Fibroblast of skin of scalp (primary cell): ENCODE results near the gene FSIP1.

ENCODE experiments used
- DNase-seq: peaks from one replicate; pipeline ENCODE4 v3.0.0-alpha.2; 2013

FSIP1 gene

DNA sequence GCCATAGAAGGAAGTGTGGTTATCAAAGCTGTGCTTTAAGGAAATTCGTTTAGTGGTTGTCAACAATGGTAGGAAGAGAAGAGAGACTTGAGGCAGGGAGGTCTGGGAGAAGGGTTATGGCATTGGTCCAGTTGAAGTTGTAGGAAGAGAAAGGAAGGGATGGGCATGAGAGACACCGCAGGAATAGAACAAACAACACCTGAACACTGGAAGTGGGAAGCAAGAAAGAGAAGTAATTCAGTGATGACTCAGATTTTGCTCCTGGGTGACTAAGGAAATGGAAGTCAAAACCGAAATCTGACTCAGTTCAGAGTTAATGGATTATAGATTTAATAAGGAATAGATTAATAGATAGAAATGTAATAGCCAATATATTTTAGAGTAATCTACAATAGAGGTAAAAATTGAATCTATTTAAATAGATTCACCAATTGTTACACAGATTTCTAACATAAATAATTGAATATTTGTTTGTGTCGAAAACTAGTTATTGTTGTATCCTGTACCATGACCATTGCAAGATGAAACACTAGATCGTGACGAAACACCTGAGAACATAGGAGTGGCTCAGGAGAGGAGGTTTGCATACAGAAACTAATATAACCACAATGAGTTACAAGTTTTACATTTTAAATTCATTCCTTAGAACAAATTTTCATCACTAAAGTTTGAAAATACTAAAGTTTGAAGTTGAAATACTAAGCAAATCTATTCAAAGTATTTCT lies 165.7 kb downstream of the FSIP1 start:
- DNase-seq, result no peak

DNA sequence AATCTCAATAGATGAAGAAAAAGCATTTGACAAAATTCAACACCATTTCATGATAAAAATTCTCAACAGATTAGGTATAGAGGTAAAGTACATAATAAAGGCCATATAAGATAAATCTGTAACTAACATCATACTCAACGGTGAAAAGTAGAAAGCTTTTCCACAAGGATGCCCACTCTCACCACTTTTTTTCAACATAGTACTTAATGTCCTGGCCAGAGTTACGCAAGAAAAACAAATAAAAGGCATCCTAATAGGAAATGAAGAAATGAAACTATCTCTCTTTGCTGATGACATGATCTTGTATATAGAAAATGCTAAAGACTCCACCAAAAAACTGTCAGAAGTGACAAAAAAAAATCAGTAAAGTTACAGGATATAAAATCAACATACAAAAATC lies 168.8 kb downstream of the FSIP1 start:
- no peak for DNase-seq

DNA sequence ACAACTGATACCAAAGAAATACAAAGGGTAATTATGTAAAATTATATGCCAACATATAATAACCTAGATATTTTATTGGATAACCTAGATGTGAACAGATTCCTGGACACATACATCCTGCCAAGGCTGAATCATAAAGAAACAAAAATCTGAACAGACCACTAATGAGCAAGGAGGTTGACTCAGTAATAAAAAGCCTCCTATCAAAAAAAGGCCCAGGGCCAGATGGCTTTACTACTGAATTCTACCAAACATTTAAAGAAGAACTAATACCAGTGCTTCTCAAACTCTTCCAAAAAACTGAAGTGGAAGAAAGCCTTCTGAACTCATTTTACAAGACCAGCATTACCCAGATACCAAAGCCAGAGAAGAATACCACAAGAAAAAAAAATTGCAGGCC lies 169.4 kb downstream of the FSIP1 start:
- DNase-seq, result no peak

DNA sequence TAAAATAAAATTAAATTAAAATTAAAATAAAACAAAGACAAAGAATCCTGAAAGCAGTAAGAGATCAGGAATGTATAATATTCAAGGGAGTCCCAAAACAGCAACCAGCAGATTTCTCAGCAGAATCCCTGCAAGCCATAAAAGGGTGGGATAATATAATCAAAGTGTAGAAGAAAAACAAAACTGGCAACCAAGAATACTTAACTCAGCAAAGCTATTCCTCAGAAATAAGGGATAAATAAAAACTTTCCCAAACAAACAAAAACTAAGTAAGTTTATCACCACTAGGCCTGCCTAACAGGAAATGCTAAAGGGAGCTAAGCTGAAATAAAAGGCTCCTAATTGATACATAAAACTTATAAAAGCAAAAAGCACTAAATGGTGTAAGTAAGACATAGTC lies 172.0 kb downstream of the FSIP1 start:
- no peak for DNase-seq

DNA sequence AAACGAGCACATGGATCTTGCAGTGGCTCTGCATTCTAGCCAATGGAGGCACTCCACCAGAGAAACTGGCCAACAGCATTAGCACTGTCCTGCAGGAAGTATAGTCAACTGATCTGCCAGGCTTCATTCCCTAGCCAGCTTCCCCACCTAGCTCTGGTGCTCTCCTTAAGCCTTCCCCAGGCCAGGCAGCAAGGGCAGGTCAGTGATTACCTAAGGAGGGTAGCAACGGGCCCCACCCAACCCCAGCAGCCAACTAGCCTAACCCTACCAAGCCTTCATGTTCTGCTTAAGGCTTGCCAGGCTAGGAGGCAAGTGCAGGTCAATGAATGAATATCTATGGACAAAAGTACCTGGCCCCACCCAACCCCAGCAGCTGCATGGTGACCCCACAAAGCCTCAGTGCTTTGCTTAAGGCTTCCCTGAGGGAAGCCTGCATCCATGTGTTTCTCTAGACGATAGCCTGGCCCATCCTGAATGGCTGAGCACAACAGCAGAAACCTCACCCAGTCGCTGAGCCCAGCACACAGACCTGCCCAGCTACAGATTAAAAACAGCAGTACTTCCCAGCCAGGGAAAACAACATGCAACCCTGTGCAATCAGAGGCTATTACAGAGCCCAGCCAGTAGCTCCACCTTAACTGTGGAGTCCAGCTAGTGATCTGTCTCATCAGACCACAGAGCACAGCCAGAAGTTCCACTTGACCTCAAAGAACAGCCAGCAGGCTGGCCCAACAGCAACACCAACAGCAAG lies 173.3 kb downstream of the FSIP1 start:
- no peak for DNase-seq

DNA sequence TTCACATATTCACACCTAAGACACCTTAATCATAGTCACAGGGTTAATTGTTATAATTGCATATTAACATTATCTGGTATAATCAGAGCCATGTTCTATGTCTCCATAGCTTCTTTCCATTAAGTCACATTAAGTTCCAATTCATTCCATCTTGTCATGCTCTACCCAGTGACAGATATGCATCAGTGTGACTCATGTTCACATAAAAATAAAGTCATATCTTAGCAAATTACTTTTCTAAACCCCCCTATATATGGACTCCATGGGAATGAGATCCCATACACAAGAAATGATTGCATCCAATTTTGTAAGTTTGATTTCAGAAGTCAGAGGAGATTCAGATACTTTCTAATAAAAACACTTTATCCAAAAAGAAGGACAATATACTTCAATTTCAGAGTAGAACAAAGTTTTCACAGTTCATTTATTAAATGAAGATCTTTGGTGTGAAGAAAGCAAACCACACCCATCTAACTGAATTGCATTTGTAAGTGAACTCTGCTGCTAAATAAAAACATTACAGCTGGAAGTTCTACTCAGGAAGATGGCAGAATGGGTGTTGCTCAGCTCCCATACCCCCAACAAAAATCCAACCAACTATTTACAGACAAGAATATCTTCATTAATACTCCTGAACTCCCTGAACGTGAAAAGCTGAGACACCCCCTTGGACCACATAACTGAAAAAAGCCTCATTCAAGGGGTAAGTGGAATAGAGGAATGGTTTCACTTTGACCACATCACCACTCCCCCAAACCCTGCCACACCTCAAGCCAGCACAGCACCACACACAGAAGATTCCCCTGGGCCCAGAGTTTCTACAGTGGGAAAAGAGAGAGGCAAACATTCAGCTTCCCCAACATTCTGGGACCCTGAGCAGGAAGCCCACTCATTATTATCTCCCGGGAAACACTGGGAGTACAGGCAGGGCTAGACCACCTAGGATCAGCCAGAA lies 174.2 kb downstream of the FSIP1 start:
- no peak for DNase-seq

DNA sequence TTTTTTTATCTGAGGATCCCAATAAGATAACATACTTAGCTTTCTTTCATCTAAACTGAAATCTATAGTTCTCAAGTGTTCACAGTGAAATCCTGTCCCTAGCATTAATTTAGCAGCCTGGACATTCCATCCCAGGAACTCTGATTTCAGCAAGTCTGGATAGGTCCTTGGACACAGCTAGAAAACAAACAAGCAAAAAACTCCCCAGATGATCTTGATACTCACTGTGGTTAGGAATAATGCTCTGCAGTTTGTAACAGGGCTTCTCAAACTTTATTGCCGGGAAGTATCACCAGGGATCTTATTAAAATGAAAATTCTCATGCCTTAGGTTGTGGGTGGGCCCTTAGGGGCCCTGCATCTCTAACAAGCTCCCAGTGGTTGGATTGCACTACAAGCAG lies 177.5 kb downstream of the FSIP1 start:
- DNase-seq, result no peak

DNA sequence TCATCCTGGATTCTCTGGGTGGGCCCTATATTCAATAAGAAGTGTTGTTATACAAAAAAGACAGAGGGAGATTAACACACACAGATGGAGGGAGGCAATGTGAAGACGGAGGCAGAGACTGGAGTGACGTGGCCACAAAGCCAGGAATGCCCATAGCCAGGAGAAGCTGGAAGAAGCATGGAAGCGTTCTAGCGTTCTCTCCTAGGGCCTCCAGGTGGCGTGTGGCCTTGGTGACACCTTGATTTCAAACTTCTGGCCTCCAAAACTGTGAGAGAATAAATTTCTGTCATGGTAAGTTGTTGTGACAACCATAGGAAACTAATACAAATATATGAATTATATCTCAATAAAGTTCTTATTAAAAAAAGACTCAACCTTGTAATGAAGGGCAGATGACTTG lies 180.5 kb downstream of the FSIP1 start:
- peak; percentile 8 for DNase-seq

DNA sequence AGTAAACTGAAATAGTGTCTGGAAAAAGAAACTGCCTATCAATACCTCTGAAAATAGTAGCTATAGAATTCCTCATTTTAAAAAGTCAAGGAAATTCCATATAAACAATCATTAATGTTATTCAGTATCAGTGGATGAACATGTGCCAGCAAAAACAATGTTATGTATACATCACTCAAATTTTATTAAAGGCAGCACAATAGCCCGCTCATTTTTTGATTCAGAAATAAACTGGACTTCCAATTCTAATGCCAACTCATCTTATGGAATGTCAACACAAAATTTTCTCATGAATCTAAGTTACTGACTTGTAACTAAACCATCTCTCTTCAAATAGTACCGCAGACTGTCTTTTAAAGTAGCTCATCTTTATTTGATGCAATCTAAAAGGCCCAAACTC lies 182.8 kb downstream of the FSIP1 start:
- DNase-seq, result peak; percentile 79

DNA sequence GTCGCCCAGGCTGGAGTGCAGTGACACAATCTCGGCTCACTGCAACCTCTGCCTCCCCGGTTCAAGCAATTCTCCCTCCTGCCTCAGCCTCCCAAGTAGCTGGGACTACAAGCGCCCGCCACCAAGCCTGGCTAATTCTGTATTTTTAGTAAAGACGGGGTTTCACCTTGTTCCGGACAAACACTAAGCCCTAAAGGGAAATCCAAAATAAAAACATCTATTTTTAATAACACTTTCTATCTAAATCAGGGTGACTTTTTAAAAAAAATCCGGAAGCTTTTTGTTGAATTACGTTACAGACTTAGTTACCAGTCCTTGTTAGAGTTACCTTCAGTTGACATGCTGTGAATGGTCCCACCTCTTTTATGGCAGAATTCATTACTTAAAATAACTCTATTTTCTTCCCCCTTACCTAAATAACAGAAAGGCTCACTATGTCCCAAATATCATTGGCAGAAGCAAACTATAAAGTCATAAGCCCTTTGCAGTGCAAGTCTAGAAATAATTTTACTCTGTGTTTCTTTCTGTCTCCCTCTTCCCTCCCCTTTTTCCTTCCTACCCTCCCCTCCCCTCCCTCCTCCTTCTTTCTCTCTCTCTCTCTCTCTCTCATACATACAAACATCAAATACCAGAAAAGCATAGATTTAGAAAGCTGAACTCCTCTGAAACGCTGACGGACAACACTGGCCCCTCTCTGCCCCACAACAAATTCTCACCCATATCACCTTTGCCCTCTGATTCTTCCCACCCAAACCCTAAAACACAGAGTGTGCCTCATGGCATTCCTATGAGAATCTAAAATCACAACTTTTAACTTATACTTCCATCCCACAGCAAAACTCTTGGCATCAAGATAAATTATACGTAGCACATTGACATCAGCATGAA lies 183.4 kb downstream of the FSIP1 start:
- peak; percentile 64 for DNase-seq

DNA sequence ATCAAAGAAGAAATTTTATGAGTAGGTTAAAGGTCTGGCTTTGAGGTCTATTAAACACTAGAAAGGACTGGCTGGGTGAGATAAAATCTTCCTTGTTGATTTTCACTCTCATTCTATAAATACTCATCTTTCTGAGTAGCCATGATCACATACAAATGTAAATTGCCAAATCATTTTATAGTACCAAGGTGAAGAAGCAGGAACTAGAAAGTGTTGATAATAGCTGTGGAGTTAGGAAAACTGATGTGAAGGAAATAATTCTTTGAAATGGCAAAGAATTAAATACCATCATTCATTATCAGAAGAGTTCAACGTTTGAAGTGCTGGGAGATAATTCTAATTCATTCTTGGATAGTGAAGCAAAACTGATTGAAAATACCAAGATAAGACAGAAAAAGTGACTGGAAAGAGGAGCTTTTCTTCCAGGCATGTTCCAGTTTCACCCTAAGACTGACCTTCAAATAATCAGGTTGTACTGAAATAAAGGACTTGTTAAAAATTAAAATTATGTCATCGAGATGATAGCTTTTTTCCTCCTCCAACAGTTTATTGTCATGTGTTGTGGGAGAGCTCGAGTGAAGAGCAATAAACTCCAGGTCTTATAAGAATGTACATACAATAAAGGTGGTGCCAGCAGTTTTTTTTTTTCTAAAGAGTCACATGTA lies 184.3 kb downstream of the FSIP1 start:
- peak; percentile 81 for DNase-seq

DNA sequence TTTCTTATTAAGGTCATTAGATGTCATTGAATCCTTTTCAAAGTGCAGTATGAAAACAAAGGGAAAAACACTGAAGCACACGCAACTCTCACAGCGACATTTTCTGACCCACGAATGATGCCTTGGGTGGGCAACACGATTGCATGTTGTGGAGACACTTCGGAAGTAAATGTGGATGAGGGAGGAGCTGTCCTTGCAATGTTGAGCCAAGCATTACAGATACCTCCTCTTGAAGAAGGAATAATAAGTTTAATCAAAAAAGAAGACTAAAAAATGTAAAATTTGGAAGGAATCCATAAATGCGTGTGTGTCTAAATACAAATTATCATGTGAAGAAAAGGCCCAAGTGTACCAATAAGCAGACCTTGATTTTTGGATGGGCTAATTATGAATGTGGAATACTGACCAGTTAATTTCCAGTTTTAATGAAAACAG lies 184.9 kb downstream of the FSIP1 start:
- DNase-seq, result peak; percentile 86

DNA sequence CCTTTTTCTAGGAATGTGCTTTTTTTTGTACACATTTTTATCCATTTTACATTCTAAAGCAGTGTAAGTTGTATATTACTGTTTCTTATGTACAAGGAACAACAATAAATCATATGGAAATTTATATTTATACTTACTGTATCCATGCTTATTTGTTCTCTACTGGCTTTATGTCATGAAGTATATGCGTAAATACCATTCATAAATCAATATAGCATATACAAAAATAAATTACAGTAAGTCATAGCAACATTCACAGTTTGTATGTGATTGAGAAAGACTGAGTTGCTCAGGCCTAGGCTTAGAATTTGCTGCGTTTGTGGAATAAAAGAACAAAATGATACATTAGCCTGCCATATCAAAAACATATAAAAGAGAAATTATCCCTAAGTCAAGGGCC lies 185.3 kb downstream of the FSIP1 start:
- no peak for DNase-seq

DNA sequence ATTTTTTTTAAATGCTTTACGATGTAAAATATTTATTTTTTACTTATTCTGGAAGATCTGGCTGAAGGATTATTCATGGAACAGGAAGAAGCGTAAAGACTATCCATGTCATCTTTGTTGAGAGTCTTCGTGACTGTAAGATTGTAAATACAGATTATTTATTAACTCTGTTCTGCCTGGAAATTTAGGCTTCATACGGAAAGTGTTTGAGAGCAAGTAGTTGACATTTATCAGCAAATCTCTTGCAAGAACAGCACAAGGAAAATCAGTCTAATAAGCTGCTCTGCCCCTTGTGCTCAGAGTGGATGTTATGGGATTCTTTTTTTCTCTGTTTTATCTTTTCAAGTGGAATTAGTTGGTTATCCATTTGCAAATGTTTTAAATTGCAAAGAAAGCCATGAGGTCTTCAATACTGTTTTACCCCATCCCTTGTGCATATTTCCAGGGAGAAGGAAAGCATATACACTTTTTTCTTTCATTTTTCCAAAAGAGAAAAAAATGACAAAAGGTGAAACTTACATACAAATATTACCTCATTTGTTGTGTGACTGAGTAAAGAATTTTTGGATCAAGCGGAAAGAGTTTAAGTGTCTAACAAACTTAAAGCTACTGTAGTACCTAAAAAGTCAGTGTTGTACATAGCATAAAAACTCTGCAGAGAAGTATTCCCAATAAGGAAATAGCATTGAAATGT lies 186.1 kb downstream of the FSIP1 start:
- peak; percentile 52 for DNase-seq

DNA sequence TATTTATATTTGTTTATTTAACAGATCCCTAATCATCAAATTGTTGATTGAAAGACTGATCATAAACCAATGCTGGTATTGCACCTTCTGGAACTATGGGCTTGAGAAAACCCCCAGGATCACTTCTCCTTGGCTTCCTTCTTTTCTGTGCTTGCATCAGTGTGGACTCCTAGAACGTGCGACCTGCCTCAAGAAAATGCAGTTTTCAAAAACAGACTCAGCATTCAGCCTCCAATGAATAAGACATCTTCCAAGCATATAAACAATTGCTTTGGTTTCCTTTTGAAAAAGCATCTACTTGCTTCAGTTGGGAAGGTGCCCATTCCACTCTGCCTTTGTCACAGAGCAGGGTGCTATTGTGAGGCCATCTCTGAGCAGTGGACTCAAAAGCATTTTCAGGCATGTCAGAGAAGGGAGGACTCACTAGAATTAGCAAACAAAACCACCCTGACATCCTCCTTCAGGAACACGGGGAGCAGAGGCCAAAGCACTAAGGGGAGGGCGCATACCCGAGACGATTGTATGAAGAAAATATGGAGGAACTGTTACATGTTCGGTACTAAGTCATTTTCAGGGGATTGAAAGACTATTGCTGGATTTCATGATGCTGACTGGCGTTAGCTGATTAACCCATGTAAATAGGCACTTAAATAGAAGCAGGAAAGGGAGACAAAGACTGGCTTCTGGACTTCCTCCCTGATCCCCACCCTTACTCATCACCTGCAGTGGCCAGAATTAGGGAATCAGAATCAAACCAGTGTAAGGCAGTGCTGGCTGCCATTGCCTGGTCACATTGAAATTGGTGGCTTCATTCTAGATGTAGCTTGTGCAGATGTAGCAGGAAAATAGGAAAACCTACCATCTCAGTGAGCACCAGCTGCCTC lies 187.1 kb downstream of the FSIP1 start:
- peak; percentile 57 for DNase-seq

DNA sequence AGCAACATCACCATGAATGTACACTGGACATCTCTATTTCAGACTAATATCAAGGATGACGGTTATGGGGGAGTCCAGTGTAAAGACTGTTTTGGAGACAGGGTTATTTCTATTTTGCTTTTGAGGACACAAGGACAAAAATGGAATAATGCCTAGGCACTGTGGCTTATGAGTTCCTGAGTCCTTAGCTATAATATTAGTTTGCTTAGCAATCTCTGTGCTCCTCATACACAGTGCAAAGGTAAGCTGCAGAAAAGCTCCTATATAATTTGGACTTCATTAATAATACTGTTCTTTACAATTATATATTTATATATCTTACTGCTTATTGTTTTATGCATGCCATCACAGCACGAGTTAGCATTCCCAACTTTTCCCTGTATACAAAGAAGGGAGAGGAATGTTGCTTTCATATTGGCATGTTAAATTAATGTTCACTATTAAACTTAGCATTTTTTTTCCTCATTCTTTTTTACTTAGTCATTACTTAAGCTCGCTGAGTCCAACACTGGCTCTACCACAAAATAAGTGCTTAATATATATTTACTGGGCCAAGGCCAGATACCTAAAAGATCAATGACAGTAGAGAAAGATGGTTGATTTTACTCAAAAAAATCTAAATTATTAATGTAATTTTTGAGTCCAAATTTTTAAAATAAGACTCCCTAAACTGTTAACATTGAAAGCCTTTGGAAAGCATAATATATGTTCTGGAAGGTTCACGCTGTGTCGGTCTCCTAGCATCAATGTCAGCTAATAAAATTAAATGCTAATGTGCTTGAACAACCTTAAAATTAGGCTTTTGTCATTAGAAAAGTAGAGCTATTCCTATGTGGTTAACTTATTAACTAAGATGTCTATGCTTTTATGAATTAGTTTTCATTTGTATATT lies 187.9 kb downstream of the FSIP1 start:
- DNase-seq, result peak; percentile 74

DNA sequence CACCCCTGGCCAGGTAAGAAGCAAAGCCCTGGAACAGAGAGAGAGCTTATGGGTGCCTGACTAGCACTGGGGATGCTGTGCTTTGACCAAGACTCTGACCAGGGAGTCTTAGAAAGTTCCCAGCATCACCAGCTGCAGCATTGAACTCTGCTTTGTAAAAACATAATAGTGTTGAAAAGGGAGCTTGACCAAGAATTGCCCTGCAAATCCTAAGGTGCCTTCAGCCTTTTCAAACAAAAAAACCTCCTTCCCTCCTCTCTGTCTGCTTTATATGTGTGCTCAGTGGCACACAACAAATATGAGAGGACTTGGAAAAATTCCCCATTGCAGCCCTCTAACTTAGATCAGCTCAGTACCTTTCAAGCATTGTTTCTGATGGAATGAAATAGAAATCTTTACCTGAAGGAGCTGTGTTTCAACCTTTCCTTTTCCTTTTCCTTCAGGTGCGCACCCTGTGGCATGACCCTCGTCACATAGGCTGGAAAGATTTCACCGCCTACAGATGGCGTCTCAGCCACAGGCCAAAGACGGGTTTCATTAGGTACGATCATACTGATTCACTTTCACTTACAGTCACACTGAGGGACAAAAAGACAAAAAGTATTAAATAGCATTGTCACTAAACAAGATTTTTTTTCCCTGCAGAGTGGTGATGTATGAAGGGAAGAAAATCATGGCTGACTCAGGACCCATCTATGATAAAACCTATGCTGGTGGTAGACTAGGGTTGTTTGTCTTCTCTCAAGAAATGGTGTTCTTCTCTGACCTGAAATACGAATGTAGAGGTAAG lies 188.8 kb downstream of the FSIP1 start:
- no peak for DNase-seq
